HG03060 (cell line): ENCODE results near the gene RORB.

Source experiments
- ATAC-seq: cut with Tn5 transposase; IDR thresholded peaks from one replicate; pipeline ENCODE4 v1.9.1; 2021; ENCODE audit warnings: low read depth, moderate number of reproducible peaks; ENCODE audit not compliant: unreplicated experiment

The RORB gene

GRCh38 chr9:74577956-74578355 is 80.8 kb downstream of the RORB start:
- no peak for ATAC-seq

- no peak for ATAC-seq
Measured at GRCh38 chr9:74589576-74589975, 92.4 kb downstream of the RORB start.

- no peak for ATAC-seq
Measured at GRCh38 chr9:74595286-74595685, 98.2 kb downstream of the RORB start.

- no peak for ATAC-seq
Measured at GRCh38 chr9:74598874-74599273, 101.7 kb downstream of the RORB start.

- ATAC-seq = no peak
Measured at GRCh38 chr9:74609671-74610405, 112.7 kb downstream of the RORB start.

GRCh38 chr9:74610523-74611061 is 113.5 kb downstream of the RORB start:
- no peak for ATAC-seq

- no peak for ATAC-seq
Measured at GRCh38 chr9:74630228-74630627, 133.1 kb downstream of the RORB start.

- ATAC-seq = no peak
Measured at GRCh38 chr9:74639112-74639511, 142.0 kb downstream of the RORB start.

GRCh38 chr9:74642376-74642775 is 145.2 kb downstream of the RORB start:
- ATAC-seq = no peak

- ATAC-seq = no peak
Measured at GRCh38 chr9:74643303-74643923, 146.3 kb downstream of the RORB start.

- no peak for ATAC-seq
Measured at GRCh38 chr9:74644023-74644422, 146.9 kb downstream of the RORB start.

- ATAC-seq = no peak
Measured at GRCh38 chr9:74645007-74645639, 148.0 kb downstream of the RORB start.

- ATAC-seq = no peak
Measured at GRCh38 chr9:74653410-74654080, 156.4 kb downstream of the RORB start.

- no peak for ATAC-seq
Measured at GRCh38 chr9:74662674-74663073, 165.5 kb downstream of the RORB start.

GRCh38 chr9:74663439-74663838 is 166.3 kb downstream of the RORB start:
- no peak for ATAC-seq

GRCh38 chr9:74666625-74667316 is 169.6 kb downstream of the RORB start:
- no peak for ATAC-seq

GRCh38 chr9:74672237-74672636 is 175.1 kb downstream of the RORB start:
- ATAC-seq = no peak

- ATAC-seq = no peak
Measured at GRCh38 chr9:74674077-74674476, 176.9 kb downstream of the RORB start.

GRCh38 chr9:74681906-74682305 is 184.8 kb downstream of the RORB start:
- ATAC-seq = no peak

GRCh38 chr9:74683322-74683721 is 186.2 kb downstream of the RORB start:
- no peak for ATAC-seq
